GM12878 (cell line): ENCODE results near the gene MRPL28. TPM values are rescaled to one million over a fixed set of nuclear protein-coding genes. Genes with fewer than 3 reads are reported as not detected.

Source experiments
- polyA plus RNA-seq, 11 experiments: library from polyadenylated mRNA; depleted of rRNA in 4 of 11; unstranded in 6 of 11; stranded (reverse) in 5 of 11; fragments of >200 nt; fragmentation: Nextera tagmentation in 4 of 11; fragmentation: Illumina TruSeq in 1 of 11; extraction: Ambion mirVana in 4 of 11; extraction: Trizol in 1 of 11; gene quantifications; 1 replicate in 1 of 11; 2 replicates in 10 of 11; pipeline versions ENCODE4 v1.2.1 to v1.2.3, GENCODE V29; 2011 to 2016; ENCODE audit warnings: inconsistent platforms in 2 of 11, missing spikeins in 2 of 11, low read depth in 1 of 11
- total RNA-seq, 4 experiments: library from RNA; depleted of rRNA in 3 of 4; stranded (reverse); fragments of >200 nt in 3 of 4; fragmentation: Illumina TruSeq in 1 of 4; extraction: Trizol in 1 of 4; gene quantifications; 2 replicates each; pipeline versions ENCODE4 v1.2.1 to v1.2.3, GENCODE V29; 2013 to 2021

The MRPL28 gene
- total and polyA plus RNA-seq, 10 of the 15 experiments (the other 5 are each of a cell fraction or from before 2014, with no cell fraction given), result 1.6 to 185 (median 110) TPM

Other genes with a start within 250 kb of the MRPL28 start
Only the 7 nearest of the 21 such genes appear.
- gene ARHGDIG, start 89.9 kb downstream of the MRPL28 start, total RNA-seq (2014; rRNA removed), result not detected in 2 replicates
- not detected in 2 replicates for gene ARHGDIG, start 89.9 kb downstream of the MRPL28 start, total RNA-seq (2014; rRNA removed; fragmentation: Illumina TruSeq; extraction: Trizol)
- not detected in 2 replicates for gene ARHGDIG, start 89.9 kb downstream of the MRPL28 start, total RNA-seq (2021)
- gene ARHGDIG, start 89.9 kb downstream of the MRPL28 start, polyA plus RNA-seq (2011; rRNA removed), result not detected in 2 replicates
- gene ARHGDIG, start 89.9 kb downstream of the MRPL28 start, polyA plus RNA-seq (2014; fragmentation: Illumina TruSeq; extraction: Trizol), result not detected in 2 replicates
- not detected for gene ARHGDIG, start 89.9 kb downstream of the MRPL28 start, polyA plus RNA-seq (2014; fragmentation: Nextera tagmentation; extraction: Ambion mirVana)
- gene ARHGDIG, start 89.9 kb downstream of the MRPL28 start, polyA plus RNA-seq (2014; rRNA removed), result not detected in 2 replicates
- gene ARHGDIG, start 89.9 kb downstream of the MRPL28 start, polyA plus RNA-seq (2016; fragmentation: Nextera tagmentation; extraction: Ambion mirVana), result not detected
- gene PDIA2, start 87.4 kb downstream of the MRPL28 start, total RNA-seq (2014; rRNA removed), result not detected in 2 replicates
- gene PDIA2, start 87.4 kb downstream of the MRPL28 start, total RNA-seq (2014; rRNA removed; fragmentation: Illumina TruSeq; extraction: Trizol), result not detected in 2 replicates
- 0.32 and 0.36 TPM in 2 replicates for gene PDIA2, start 87.4 kb downstream of the MRPL28 start, total RNA-seq (2021)
- gene PDIA2, start 87.4 kb downstream of the MRPL28 start, polyA plus RNA-seq (2011; rRNA removed), result not detected in 2 replicates
- gene PDIA2, start 87.4 kb downstream of the MRPL28 start, polyA plus RNA-seq (2014; fragmentation: Illumina TruSeq; extraction: Trizol), result not detected in 2 replicates
- not detected for gene PDIA2, start 87.4 kb downstream of the MRPL28 start, polyA plus RNA-seq (2014; fragmentation: Nextera tagmentation; extraction: Ambion mirVana)
- not detected in 2 replicates for gene PDIA2, start 87.4 kb downstream of the MRPL28 start, polyA plus RNA-seq (2014; rRNA removed)
- gene PDIA2, start 87.4 kb downstream of the MRPL28 start, polyA plus RNA-seq (2016; fragmentation: Nextera tagmentation; extraction: Ambion mirVana), result under 1 TPM in 1 of 2 experiments, not detected in 1; 0.11 TPM
- 19.1 and 19.9 TPM in 2 replicates for gene AXIN1, start 17.8 kb downstream of the MRPL28 start, total RNA-seq (2014; rRNA removed)
- 11.0 and 11.5 TPM in 2 replicates for gene AXIN1, start 17.8 kb downstream of the MRPL28 start, total RNA-seq (2014; rRNA removed; fragmentation: Illumina TruSeq; extraction: Trizol)
- 25.4 and 27.1 TPM in 2 replicates for gene AXIN1, start 17.8 kb downstream of the MRPL28 start, total RNA-seq (2021)
- 4.7 and 6.0 TPM in 2 replicates for gene AXIN1, start 17.8 kb downstream of the MRPL28 start, polyA plus RNA-seq (2011; rRNA removed)
- gene AXIN1, start 17.8 kb downstream of the MRPL28 start, polyA plus RNA-seq (2014; fragmentation: Illumina TruSeq; extraction: Trizol), result 3.8 and 9.3 TPM in 2 replicates
- under 1 TPM; 0.26 to 0.68 TPM for gene AXIN1, start 17.8 kb downstream of the MRPL28 start, polyA plus RNA-seq (2014; fragmentation: Nextera tagmentation; extraction: Ambion mirVana)
- gene AXIN1, start 17.8 kb downstream of the MRPL28 start, polyA plus RNA-seq (2014; rRNA removed), result 17.2 and 19.2 TPM in 2 replicates
- gene AXIN1, start 17.8 kb downstream of the MRPL28 start, polyA plus RNA-seq (2016; fragmentation: Nextera tagmentation; extraction: Ambion mirVana), result 1 to 10 TPM; 1.5 to 2.6 TPM
- gene PGAP6, start 11.4 kb upstream of the MRPL28 start, total RNA-seq (2014; rRNA removed), result 42.5 and 48.8 TPM in 2 replicates
- gene PGAP6, start 11.4 kb upstream of the MRPL28 start, total RNA-seq (2014; rRNA removed; fragmentation: Illumina TruSeq; extraction: Trizol), result 19.7 and 24.2 TPM in 2 replicates
- 40.7 and 43.5 TPM in 2 replicates for gene PGAP6, start 11.4 kb upstream of the MRPL28 start, total RNA-seq (2021)
- gene PGAP6, start 11.4 kb upstream of the MRPL28 start, polyA plus RNA-seq (2011; rRNA removed), result 10.9 and 32.0 TPM in 2 replicates
- 2.8 and 12.6 TPM in 2 replicates for gene PGAP6, start 11.4 kb upstream of the MRPL28 start, polyA plus RNA-seq (2014; fragmentation: Illumina TruSeq; extraction: Trizol)
- gene PGAP6, start 11.4 kb upstream of the MRPL28 start, polyA plus RNA-seq (2014; fragmentation: Nextera tagmentation; extraction: Ambion mirVana), result 1 to 10 TPM in 1 of 2 experiments, under 1 TPM in 1; 0.76 to 2.9 TPM
- gene PGAP6, start 11.4 kb upstream of the MRPL28 start, polyA plus RNA-seq (2014; rRNA removed), result 44.4 and 58.3 TPM in 2 replicates
- gene PGAP6, start 11.4 kb upstream of the MRPL28 start, polyA plus RNA-seq (2016; fragmentation: Nextera tagmentation; extraction: Ambion mirVana), result 1 to 10 TPM; 3.7 to 5.6 TPM
- 123 and 142 TPM in 2 replicates for gene NME4, start 26.7 kb upstream of the MRPL28 start, total RNA-seq (2014; rRNA removed)
- 60.4 and 63.0 TPM in 2 replicates for gene NME4, start 26.7 kb upstream of the MRPL28 start, total RNA-seq (2014; rRNA removed; fragmentation: Illumina TruSeq; extraction: Trizol)
- gene NME4, start 26.7 kb upstream of the MRPL28 start, total RNA-seq (2021), result 133 and 141 TPM in 2 replicates
- 5.0 and 11.1 TPM in 2 replicates for gene NME4, start 26.7 kb upstream of the MRPL28 start, polyA plus RNA-seq (2011; rRNA removed)
- gene NME4, start 26.7 kb upstream of the MRPL28 start, polyA plus RNA-seq (2014; fragmentation: Illumina TruSeq; extraction: Trizol), result 28.2 and 60.5 TPM in 2 replicates
- 10 to 100 TPM; 11.0 to 15.3 TPM for gene NME4, start 26.7 kb upstream of the MRPL28 start, polyA plus RNA-seq (2014; fragmentation: Nextera tagmentation; extraction: Ambion mirVana)
- 235 and 245 TPM in 2 replicates for gene NME4, start 26.7 kb upstream of the MRPL28 start, polyA plus RNA-seq (2014; rRNA removed)
- gene NME4, start 26.7 kb upstream of the MRPL28 start, polyA plus RNA-seq (2016; fragmentation: Nextera tagmentation; extraction: Ambion mirVana), result 100 to 1,000 TPM; 132 to 161 TPM
- gene DECR2, start 31.3 kb upstream of the MRPL28 start, total RNA-seq (2014; rRNA removed), result 7.2 and 8.0 TPM in 2 replicates
- gene DECR2, start 31.3 kb upstream of the MRPL28 start, total RNA-seq (2014; rRNA removed; fragmentation: Illumina TruSeq; extraction: Trizol), result 4.0 and 4.7 TPM in 2 replicates
- gene DECR2, start 31.3 kb upstream of the MRPL28 start, total RNA-seq (2021), result 13.0 and 13.1 TPM in 2 replicates
- gene DECR2, start 31.3 kb upstream of the MRPL28 start, polyA plus RNA-seq (2011; rRNA removed), result 2.0 TPM in 2 replicates
- gene DECR2, start 31.3 kb upstream of the MRPL28 start, polyA plus RNA-seq (2014; fragmentation: Illumina TruSeq; extraction: Trizol), result 2.9 and 3.1 TPM in 2 replicates
- gene DECR2, start 31.3 kb upstream of the MRPL28 start, polyA plus RNA-seq (2014; fragmentation: Nextera tagmentation; extraction: Ambion mirVana), result 1 to 10 TPM in 1 of 2 experiments, under 1 TPM in 1; 0.53 to 1.8 TPM
- gene DECR2, start 31.3 kb upstream of the MRPL28 start, polyA plus RNA-seq (2014; rRNA removed), result 20.3 and 21.5 TPM in 2 replicates
- gene DECR2, start 31.3 kb upstream of the MRPL28 start, polyA plus RNA-seq (2016; fragmentation: Nextera tagmentation; extraction: Ambion mirVana), result 10 to 100 TPM; 16.1 to 16.4 TPM
- 11.3 and 11.4 TPM in 2 replicates for gene RAB11FIP3, start 55.1 kb upstream of the MRPL28 start, total RNA-seq (2014; rRNA removed)
- 9.1 and 9.8 TPM in 2 replicates for gene RAB11FIP3, start 55.1 kb upstream of the MRPL28 start, total RNA-seq (2014; rRNA removed; fragmentation: Illumina TruSeq; extraction: Trizol)
- gene RAB11FIP3, start 55.1 kb upstream of the MRPL28 start, total RNA-seq (2021), result 25.6 and 27.3 TPM in 2 replicates
- gene RAB11FIP3, start 55.1 kb upstream of the MRPL28 start, polyA plus RNA-seq (2011; rRNA removed), result 5.3 and 6.3 TPM in 2 replicates
- 3.3 and 9.2 TPM in 2 replicates for gene RAB11FIP3, start 55.1 kb upstream of the MRPL28 start, polyA plus RNA-seq (2014; fragmentation: Illumina TruSeq; extraction: Trizol)
- gene RAB11FIP3, start 55.1 kb upstream of the MRPL28 start, polyA plus RNA-seq (2014; fragmentation: Nextera tagmentation; extraction: Ambion mirVana), result 1 to 10 TPM; 1.2 to 1.3 TPM
- gene RAB11FIP3, start 55.1 kb upstream of the MRPL28 start, polyA plus RNA-seq (2014; rRNA removed), result 17.1 and 22.4 TPM in 2 replicates
- gene RAB11FIP3, start 55.1 kb upstream of the MRPL28 start, polyA plus RNA-seq (2016; fragmentation: Nextera tagmentation; extraction: Ambion mirVana), result 1 to 10 TPM; 1.5 to 1.7 TPM